Measurements from ENCODE around the gene WWP2. TPM values are rescaled to one million over a fixed set of nuclear protein-coding genes. Genes with fewer than 3 reads are reported as not detected.

Gene WWP2
- total RNA-seq, 1 experiment from 2014 or later, result 27.4 TPM

- peaks cover 39% of the 10 kb centered on the region for H3K4me1 ChIP-seq (replicated peaks)
- no peaks in the 10 kb centered on the region for H3K27me3 ChIP-seq (replicated peaks)
- no peak overlapping the region for H3K27ac ChIP-seq
- H3K4me3 ChIP-seq, result no peak overlapping the region
- DNase-seq (ENCODE audit: low read depth in 1 of 2, low spot score in 2 of 2), result no peak
- H3K9me3 ChIP-seq (replicated peaks), result no peaks in the 10 kb centered on the region
- peaks cover 12% of the 10 kb centered on the region for H3K36me3 ChIP-seq
Measured at GRCh38 chr16:69921127-69921526, 159.0 kb downstream of the WWP2 start.

GRCh38 chr16:69922200-69922599 is 160.1 kb downstream of the WWP2 start:
- peaks cover 45% of the 10 kb centered on the region for H3K4me1 ChIP-seq (replicated peaks)
- H3K27ac ChIP-seq, result no peak overlapping the region
- H3K9me3 ChIP-seq (replicated peaks), result no peaks in the 10 kb centered on the region
- no peak overlapping the region for H3K4me3 ChIP-seq
- peaks cover 19% of the 10 kb centered on the region for H3K36me3 ChIP-seq
- no peaks in the 10 kb centered on the region for H3K27me3 ChIP-seq (replicated peaks)
- DNase-seq (ENCODE audit: low read depth in 1 of 2, low spot score in 2 of 2), result no peak

GRCh38 chr16:69924041-69924775 is 162.1 kb downstream of the WWP2 start:
- Histone ChIP-seq H3K36me3 (peaks cover 19% of the 10 kb centered on the region), H3K4me3 (no peak overlapping the region), H3K27me3 (replicated peaks) (no peaks in the 10 kb centered on the region), H3K4me1 (replicated peaks) (peaks cover 47% of the 10 kb centered on the region), H3K27ac (no peak overlapping the region), H3K9me3 (replicated peaks) (no peaks in the 10 kb centered on the region)
- no peak for DNase-seq (ENCODE audit: low read depth in 1 of 2, low spot score in 2 of 2)

GRCh38 chr16:69924777-69925191 is 162.7 kb downstream of the WWP2 start:
- no peaks in the 10 kb centered on the region for H3K9me3 ChIP-seq (replicated peaks)
- H3K27ac ChIP-seq, result peak overlapping the region; percentile 88
- H3K36me3 ChIP-seq, result peaks cover 25% of the 10 kb centered on the region
- DNase-seq (ENCODE audit: low read depth in 1 of 2, low spot score in 2 of 2), result peak; percentile 82 to 88
- H3K27me3 ChIP-seq (replicated peaks), result no peaks in the 10 kb centered on the region
- H3K4me3 ChIP-seq, result peak overlapping the region; percentile 27
- H3K4me1 ChIP-seq (replicated peaks), result peaks cover 53% of the 10 kb centered on the region

- no peaks in the 10 kb centered on the region for H3K27me3 ChIP-seq (replicated peaks)
- peaks cover 56% of the 10 kb centered on the region for H3K4me1 ChIP-seq (replicated peaks)
- peak overlapping the region; percentile 88 for H3K27ac ChIP-seq
- peak overlapping the region; percentile 27 for H3K4me3 ChIP-seq
- peaks cover 30% of the 10 kb centered on the region for H3K36me3 ChIP-seq
- H3K9me3 ChIP-seq (replicated peaks), result no peaks in the 10 kb centered on the region
- DNase-seq (ENCODE audit: low read depth in 1 of 2, low spot score in 2 of 2), result no peak
Measured at GRCh38 chr16:69925311-69925710, 163.2 kb downstream of the WWP2 start.

GRCh38 chr16:69926241-69926640 is 164.1 kb downstream of the WWP2 start:
- no peak for DNase-seq (ENCODE audit: low read depth in 1 of 2, low spot score in 2 of 2)
- Histone ChIP-seq H3K27ac (no peak overlapping the region), H3K27me3 (replicated peaks) (no peaks in the 10 kb centered on the region), H3K4me1 (replicated peaks) (peaks cover 56% of the 10 kb centered on the region), H3K4me3 (no peak overlapping the region), H3K9me3 (replicated peaks) (no peaks in the 10 kb centered on the region), H3K36me3 (peaks cover 39% of the 10 kb centered on the region)

GRCh38 chr16:69927056-69927757 is 165.1 kb downstream of the WWP2 start:
- DNase-seq (ENCODE audit: low read depth in 1 of 2, low spot score in 2 of 2), result peak in 1 of 2 experiments; percentile 43
- Histone ChIP-seq H3K27ac (peak overlapping the region; percentile 29; the same call in 1 of the 2 replicates), H3K4me3 (no peak overlapping the region), H3K36me3 (peaks cover 49% of the 10 kb centered on the region), H3K27me3 (replicated peaks) (no peaks in the 10 kb centered on the region), H3K9me3 (replicated peaks) (no peaks in the 10 kb centered on the region), H3K4me1 (replicated peaks) (peaks cover 56% of the 10 kb centered on the region)

- Histone ChIP-seq H3K27me3 (replicated peaks) (no peaks in the 10 kb centered on the region), H3K36me3 (peaks cover 66% of the 10 kb centered on the region), H3K27ac (no peak overlapping the region), H3K9me3 (replicated peaks) (no peaks in the 10 kb centered on the region), H3K4me3 (no peak overlapping the region), H3K4me1 (replicated peaks) (peaks cover 56% of the 10 kb centered on the region)
- DNase-seq (ENCODE audit: low read depth in 1 of 2, low spot score in 2 of 2), result peak in 1 of 2 experiments; percentile 41
Measured at GRCh38 chr16:69928856-69929400, 166.8 kb downstream of the WWP2 start.

- peaks cover 54% of the 10 kb centered on the region for H3K4me1 ChIP-seq (replicated peaks)
- H3K27me3 ChIP-seq (replicated peaks), result no peaks in the 10 kb centered on the region
- peaks cover 72% of the 10 kb centered on the region for H3K36me3 ChIP-seq
- no peak overlapping the region for H3K27ac ChIP-seq
- H3K4me3 ChIP-seq, result no peak overlapping the region
- H3K9me3 ChIP-seq (replicated peaks), result no peaks in the 10 kb centered on the region
- DNase-seq (ENCODE audit: low read depth in 1 of 2, low spot score in 2 of 2), result no peak
Measured at GRCh38 chr16:69929480-69929879, 167.3 kb downstream of the WWP2 start.

- H3K36me3 ChIP-seq, result peaks cover 79% of the 10 kb centered on the region
- peaks cover 47% of the 10 kb centered on the region for H3K4me1 ChIP-seq (replicated peaks)
- no peak overlapping the region for H3K27ac ChIP-seq
Measured at GRCh38 chr16:69930117-69930776, 168.1 kb downstream of the WWP2 start.

GRCh38 chr16:69931631-69932030 is 169.5 kb downstream of the WWP2 start:
- Histone ChIP-seq H3K27ac (no peak overlapping the region), H3K36me3 (peaks cover 80% of the 10 kb centered on the region), H3K27me3 (replicated peaks) (no peaks in the 10 kb centered on the region), H3K9me3 (replicated peaks) (no peaks in the 10 kb centered on the region), H3K4me3 (no peak overlapping the region), H3K4me1 (replicated peaks) (peaks cover 33% of the 10 kb centered on the region)
- DNase-seq (ENCODE audit: low read depth in 1 of 2, low spot score in 2 of 2), result no peak

More at GRCh38 chr16:69930117-69930776, 168.1 kb downstream of the WWP2 start:
- H3K27me3 ChIP-seq (replicated peaks), result no peaks in the 10 kb centered on the region
- DNase-seq (ENCODE audit: low read depth in 1 of 2, low spot score in 2 of 2), result peak; percentile 74 to 75
- no peaks in the 10 kb centered on the region for H3K9me3 ChIP-seq (replicated peaks)
- H3K4me3 ChIP-seq, result no peak overlapping the region

GRCh38 chr16:69932228-69932627 is 170.1 kb downstream of the WWP2 start:
- peaks cover 84% of the 10 kb centered on the region for H3K36me3 ChIP-seq
- H3K27ac ChIP-seq, result no peak overlapping the region
- H3K4me1 ChIP-seq (replicated peaks), result peaks cover 27% of the 10 kb centered on the region
- DNase-seq (ENCODE audit: low read depth in 1 of 2, low spot score in 2 of 2), result no peak
- no peaks in the 10 kb centered on the region for H3K27me3 ChIP-seq (replicated peaks)
- H3K9me3 ChIP-seq (replicated peaks), result no peaks in the 10 kb centered on the region
- H3K4me3 ChIP-seq, result no peak overlapping the region

- H3K27ac ChIP-seq, result no peak overlapping the region
- no peaks in the 10 kb centered on the region for H3K27me3 ChIP-seq (replicated peaks)
- H3K4me3 ChIP-seq, result no peak overlapping the region
- peaks cover 87% of the 10 kb centered on the region for H3K36me3 ChIP-seq
- peaks cover 21% of the 10 kb centered on the region for H3K4me1 ChIP-seq (replicated peaks)
- H3K9me3 ChIP-seq (replicated peaks), result no peaks in the 10 kb centered on the region
- no peak for DNase-seq (ENCODE audit: low read depth in 1 of 2, low spot score in 2 of 2)
Measured at GRCh38 chr16:69932691-69933392, 170.7 kb downstream of the WWP2 start.

Data from SJSA1 (cell line).